ENCODE results near the gene TXNRD3.

DNA sequence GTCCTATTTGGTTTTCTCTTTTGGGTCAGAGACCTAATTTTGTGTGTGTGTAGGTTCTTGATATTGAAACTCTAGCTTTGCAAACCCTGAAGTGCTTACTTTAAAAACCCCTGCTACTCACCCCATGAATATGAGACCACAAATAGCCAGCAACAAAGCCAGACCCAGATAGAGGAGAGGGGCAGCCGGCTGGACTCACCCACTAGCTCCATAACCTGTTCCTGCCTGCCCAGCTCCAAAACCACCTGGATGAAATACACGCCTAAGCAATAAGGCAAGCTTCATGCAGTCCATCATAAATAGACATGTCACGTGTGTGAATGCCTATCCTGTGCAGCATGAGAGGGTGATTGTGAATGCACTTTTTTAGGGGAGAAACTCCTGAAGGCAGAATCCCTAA is 3.7 kb upstream of the TXNRD3 start:
- TF ChIP-seq SUZ12 (IDR thresholded peaks at IDR 0.05), result no peak
- no peak for TF ChIP-seq ELF4 (IDR thresholded peaks at IDR 0.05)
- no peak for TF ChIP-seq FOXK2 (IDR thresholded peaks at IDR 0.05)
- no peak for TF ChIP-seq FOXM1 (IDR thresholded peaks at IDR 0.05; ENCODE audit: borderline replicate concordance)
- TF ChIP-seq BHLHE40 (IDR thresholded peaks at IDR 0.05; ENCODE audit: borderline replicate concordance), result no peak
- no peak for TF ChIP-seq SP1 (IDR thresholded peaks at IDR 0.05)
- no peak for TF ChIP-seq ARNT (IDR thresholded peaks at IDR 0.05)
